ENCODE measurements around the gene SLC17A2.

- TF ChIP-seq CTCF (IDR thresholded peaks at IDR 0.05): no peak
- no peak for TF ChIP-seq POLR2A (IDR thresholded peaks at IDR 0.05)
These were observed 19.1 kb downstream of the SLC17A2 start for GRCh38 chr6:25911351-25911750.

Measured in ovary (tissue), 3 donors.